WTC11 (cell line): ENCODE measurements around the gene ACOXL. TPM values are rescaled to one million over a fixed set of nuclear protein-coding genes. Genes with fewer than 3 reads are reported as not detected.

Experiments
- ATAC-seq: fragments of 200-7000 bp; cut with Tn5 transposase; 2 replicates; pipeline ENCODE4 v1.10.0; 2021; ENCODE audit warnings: mild to moderate bottlenecking, moderate library complexity
- CTCF ChIA-PET: fragments of 300-600 bp; sonication (Branson Sonifier 250); formaldehyde crosslinking; loops from one replicate; lab custom pipeline; 2021; ENCODE audit warnings: antibody characterized with exemption; lab: Charles Lee
- POLR2A ChIA-PET: fragments of 350-600 bp; sonication (Branson Sonifier 250); formaldehyde crosslinking; loops from one replicate; lab custom pipeline; 2021; ENCODE audit warnings: antibody characterized with exemption; lab: Charles Lee
- DNase-seq: peaks from one replicate; pipeline ENCODE4 v3.0.0; 2021; ENCODE audit warnings: low spot score
- H3K27ac Mint-ChIP-seq: 2 replicates; pipeline ENCODE4 v1.8.0; 2021; ENCODE audit warnings: mixed read lengths
- H3K27me3 Mint-ChIP-seq: 2 replicates; pipeline ENCODE4 v1.8.0; 2021; ENCODE audit warnings: low read depth, mild to moderate bottlenecking, moderate library complexity, mixed read lengths
- H3K36me3 Mint-ChIP-seq: 2 replicates; pipeline ENCODE4 v1.8.0; 2021; ENCODE audit warnings: mixed read lengths
- H3K4me1 Mint-ChIP-seq: 2 replicates; pipeline ENCODE4 v1.8.0; 2022; ENCODE audit warnings: mixed read lengths
- H3K4me3 Mint-ChIP-seq: 2 replicates; pipeline ENCODE4 v1.8.0; 2021; ENCODE audit warnings: mild to moderate bottlenecking, moderate library complexity, mixed read lengths
- H3K9me3 Mint-ChIP-seq: 2 replicates; pipeline ENCODE4 v1.8.0; 2021; ENCODE audit warnings: mixed read lengths
- AFF4 ChIP-seq: sonication (generic); formaldehyde crosslinking; IDR thresholded peaks from 2 replicates; pipeline ENCODE4 v1.8.1; 2023; ENCODE audit warnings: mild to moderate bottlenecking, missing genetic modification reagents, borderline replicate concordance
- ARID4B ChIP-seq: sonication (generic); formaldehyde crosslinking; IDR thresholded peaks from 2 replicates; pipeline ENCODE4 v1.8.0; 2023; ENCODE audit warnings: missing genetic modification reagents, mild to moderate bottlenecking, borderline replicate concordance
- CDX4 ChIP-seq: fragments of 250-450 bp; sonication (Bioruptor Pico); IDR thresholded peaks from 2 replicates; pipeline ENCODE4 v1.9.0; 2021; ENCODE audit warnings: moderate library complexity, mild to moderate bottlenecking, inconsistent platforms, borderline replicate concordance
- CREB1 ChIP-seq: sonication (generic); formaldehyde crosslinking; IDR thresholded peaks from 2 replicates; pipeline ENCODE4 v1.8.0; 2023; ENCODE audit warnings: mild to moderate bottlenecking, missing genetic modification reagents
- CREM ChIP-seq: sonication (generic); formaldehyde crosslinking; IDR thresholded peaks from 2 replicates; pipeline ENCODE4 v1.8.1; 2022; ENCODE audit warnings: mild to moderate bottlenecking, missing genetic modification reagents, moderate library complexity
- E2F4 ChIP-seq: sonication (generic); formaldehyde crosslinking; IDR thresholded peaks from 2 replicates; pipeline ENCODE4 v1.8.1; 2022; ENCODE audit warnings: low read depth, mild to moderate bottlenecking, moderate library complexity, missing genetic modification reagents, borderline replicate concordance
- ELF4 ChIP-seq: sonication (generic); formaldehyde crosslinking; IDR thresholded peaks from 2 replicates; pipeline ENCODE4 v1.8.1; 2022; ENCODE audit warnings: low read depth, mild to moderate bottlenecking, moderate library complexity, missing genetic modification reagents
- ETV6 ChIP-seq: sonication (generic); formaldehyde crosslinking; IDR thresholded peaks from 2 replicates; pipeline ENCODE4 v1.8.1; 2022; ENCODE audit warnings: mild to moderate bottlenecking, missing genetic modification reagents
- GRHL2 ChIP-seq: fragments of 250-450 bp; sonication (Bioruptor Pico); IDR thresholded peaks from 2 replicates; pipeline ENCODE4 v1.8.0; 2022; ENCODE audit warnings: mild to moderate bottlenecking, moderate library complexity; ENCODE audit not compliant: insufficient replicate concordance, severe bottlenecking
- IRF1 ChIP-seq: sonication (generic); formaldehyde crosslinking; IDR thresholded peaks from 2 replicates; pipeline ENCODE4 v1.8.0; 2023; ENCODE audit warnings: missing genetic modification reagents
- IRF2 ChIP-seq: sonication (generic); formaldehyde crosslinking; IDR thresholded peaks from 2 replicates; pipeline ENCODE4 v1.8.0; 2022; ENCODE audit warnings: low read depth, missing genetic modification reagents, borderline replicate concordance
- MAX ChIP-seq: sonication (generic); formaldehyde crosslinking; IDR thresholded peaks from 2 replicates; pipeline ENCODE4 v1.8.0; 2022; ENCODE audit warnings: mild to moderate bottlenecking, missing genetic modification reagents
- NFYB ChIP-seq: sonication (generic); formaldehyde crosslinking; conservative IDR thresholded peaks from 2 replicates; pipeline ENCODE4 v1.8.0; 2022; ENCODE audit warnings: low read depth, missing genetic modification reagents
- PREB ChIP-seq: sonication (generic); formaldehyde crosslinking; IDR thresholded peaks from 2 replicates; pipeline ENCODE4 v1.8.1; 2022; ENCODE audit warnings: mild to moderate bottlenecking, missing genetic modification reagents, moderate library complexity, borderline replicate concordance
- TEAD1 ChIP-seq: sonication (generic); formaldehyde crosslinking; IDR thresholded peaks from 2 replicates; pipeline ENCODE4 v1.8.0; 2022; ENCODE audit warnings: mild to moderate bottlenecking, missing genetic modification reagents
- USF1 ChIP-seq: sonication (generic); formaldehyde crosslinking; IDR thresholded peaks from 2 replicates; pipeline ENCODE4 v1.8.0; 2022; ENCODE audit warnings: mild to moderate bottlenecking, missing genetic modification reagents
- ZNF121 ChIP-seq: sonication (generic); formaldehyde crosslinking; IDR thresholded peaks from 2 replicates; pipeline ENCODE4 v1.8.0; 2023; ENCODE audit warnings: missing genetic modification reagents
- total RNA-seq: library from RNA; stranded (reverse); gene quantifications from 3 replicates; pipeline ENCODE4 v1.2.3, GENCODE V29; 2021

Gene ACOXL
- total RNA-seq, 1 experiment from 2014 or later: 14.9 TPM

- Mint-ChIP-seq H3K36me3 (no peaks in the 10 kb centered on the region), H3K27me3 (peaks cover 14% of the 10 kb centered on the region), H3K9me3 (no peaks in the 10 kb centered on the region), H3K27ac (no peak overlapping the region), H3K4me1 (peaks cover 19% of the 10 kb centered on the region), H3K4me3 (no peak overlapping the region)
- ChIA-PET CTCF (no interaction called here), POLR2A (no interaction called here)
- no peak for ATAC-seq
- DNase-seq: no peak
- no peak for TF ChIP-seq GRHL2 (CRISPR knock-in tag)
- no peak for TF ChIP-seq ZNF121 (CRISPR knock-in tag)
- no peak for TF ChIP-seq CREB1 (CRISPR knock-in tag)
- TF ChIP-seq USF1 (CRISPR knock-in tag): no peak
- no peak for TF ChIP-seq E2F4 (CRISPR knock-in tag)
- no peak for TF ChIP-seq ELF4 (CRISPR knock-in tag)
- TF ChIP-seq ARID4B: no peak
Measured at GRCh38 chr2:110725370-110725769, 7.0 kb upstream of the ACOXL start.

- Mint-ChIP-seq H3K9me3 (no peaks in the 10 kb centered on the region), H3K27ac (no peak overlapping the region), H3K27me3 (peaks cover 19% of the 10 kb centered on the region), H3K36me3 (no peaks in the 10 kb centered on the region), H3K4me3 (no peak overlapping the region), H3K4me1 (peaks cover 24% of the 10 kb centered on the region)
- ChIA-PET CTCF (no interaction called here), POLR2A (no interaction called here)
- DNase-seq (no peak), ATAC-seq (no peak)
- TF ChIP-seq USF1 (CRISPR knock-in tag): no peak
- no peak for TF ChIP-seq AFF4 (CRISPR knock-in tag)
- no peak for TF ChIP-seq NFYB
- TF ChIP-seq CDX4 (CRISPR knock-in tag): no peak
- no peak for TF ChIP-seq IRF1 (CRISPR knock-in tag)
- no peak for TF ChIP-seq IRF2
- TF ChIP-seq PREB: no peak
- no peak for TF ChIP-seq ETV6 (CRISPR knock-in tag)
- no peak for TF ChIP-seq MAX (CRISPR knock-in tag)
- TF ChIP-seq TEAD1 (CRISPR knock-in tag): no peak
- no peak for TF ChIP-seq CREM (CRISPR knock-in tag)
Measured at GRCh38 chr2:110725859-110726258, 6.5 kb upstream of the ACOXL start.
